Kidney (tissue), 22 donors: ENCODE measurements around the gene RIT2. TPM values are rescaled to one million over a fixed set of nuclear protein-coding genes. Genes with fewer than 3 reads are reported as not detected.

Source experiments
- DNase-seq, 5 donors: peaks; one replicate each; pipeline ENCODE4 v3.0.0-alpha.2; 2013 to 2020
- FAIRE-seq: peaks from 2 replicates; lab custom pipeline; 2012; peaks lifted over from hg19 to GRCh38; lab: Jason Lieb, UNC
- H3K27ac ChIP-seq, 2 donors: one replicate each; pipeline ENCODE4 v1.7.0; 2013; ENCODE audit warnings: low read depth in 2 of 2, low read length in 2 of 2, inconsistent platforms in 1 of 2
- H3K27me3 ChIP-seq: one replicate; pipeline ENCODE4 v1.7.1; 2013; ENCODE audit warnings: low read length, inconsistent platforms; ENCODE audit not compliant: control insufficient read depth, insufficient read depth
- H3K36me3 ChIP-seq, 3 donors: one replicate each; pipeline versions ENCODE4 v1.7.0 to v1.7.1; 2013; ENCODE audit warnings: low read length in 3 of 3, control low read depth in 1 of 3, inconsistent platforms in 1 of 3; ENCODE audit not compliant: insufficient read depth in 3 of 3, control insufficient read depth in 2 of 3
- H3K4me1 ChIP-seq, 3 donors: one replicate each; pipeline versions ENCODE4 v1.7.0 to v1.7.1; 2013; ENCODE audit warnings: low read length in 3 of 3, inconsistent platforms in 1 of 3, low read depth in 1 of 3; ENCODE audit not compliant: control insufficient read depth in 2 of 3, insufficient read depth in 2 of 3
- H3K4me3 ChIP-seq, 3 donors: one replicate each; pipeline versions ENCODE4 v1.7.0 to v1.8.1; 2013; ENCODE audit warnings: low read length in 3 of 3, control low read depth in 1 of 3, inconsistent platforms in 1 of 3
- H3K9ac ChIP-seq, 3 donors: one replicate each; pipeline versions ENCODE4 v1.7.0 to v1.7.1; 2013; ENCODE audit warnings: low read length in 3 of 3, control low read depth in 1 of 3, inconsistent platforms in 1 of 3
- H3K9me3 ChIP-seq, 3 donors: one replicate each; pipeline versions ENCODE4 v1.7.0 to v1.7.1; 2013; ENCODE audit warnings: low read length in 3 of 3, control low read depth in 1 of 3, inconsistent platforms in 1 of 3; ENCODE audit not compliant: control insufficient read depth in 2 of 3, insufficient read depth in 1 of 3
- CTCF ChIP-seq: IDR thresholded peaks from 3 replicates; pipeline ENCODE4 v1.5.1; 2012; ENCODE audit warnings: mild to moderate bottlenecking, moderate library complexity, borderline replicate concordance; ENCODE audit not compliant: insufficient read depth; ENCODE audit errors: extremely low read depth
- intact Hi-C: fragments of 100-400 bp; cut with DNase I; formaldehyde crosslinking; loops from one replicate; pipeline ENCODE4 v1.11.1; 2022
- long read RNA-seq, 10 donors: library from polyadenylated mRNA in 1 of 10; unstranded in 1 of 10; transcript quantifications; one replicate each; pipeline ENCODE4 v2.0.0 and lab custom pipeline, GENCODE V29; 2021 to 2026
- polyA plus RNA-seq: library from polyadenylated mRNA; stranded (reverse); fragments of 350-450 nt; fragmentation: Illumina TruSeq; extraction: RNeasy Lipid Tissue Mini Kit (QIAGEN cat#74804); gene quantifications from one replicate; pipeline ENCODE4 v1.2.3, GENCODE V29; 2014; ENCODE audit warnings: low read depth, low replicate concordance; ENCODE audit not compliant: insufficient read depth
- total RNA-seq: library from RNA; stranded (reverse); fragmentation: NEBNext Ultra II Directional; extraction: Animal tissue kit (Norgen Biotek cat#: 25700); gene quantifications from one replicate; pipeline ENCODE4 v1.2.1, GENCODE V29; 2021
- donor health status: control.
- donor health status: control.
- donor health status: control.
- donor health status: control.
- donor health status: control.
- donor health status: DM: yes; HTN: yes; CAD: no.
- donor health status: Normal renal cell carcinoma (clear cell type).

Gene RIT2
- not detected for total RNA-seq
- not detected for polyA plus RNA-seq
- long read RNA-seq, donor 1 = 0 reads
- long read RNA-seq, donor 2 = 0 reads
- long read RNA-seq, donor 3 = 0 reads
- long read RNA-seq, donor 4 = 0 reads
- long read RNA-seq, donor 5 = 0 reads
- long read RNA-seq, donor 6 = 0 reads
- long read RNA-seq, donor 7 = 0 reads
- long read RNA-seq, donor 8 = 0 reads
- long read RNA-seq, donor 9 = 0 reads
- long read RNA-seq, donor 10 = 0 reads

GRCh38 chr18:43115076-43115921 is at the start of gene RIT2:
Gene RIT2, minus strand, starts transcription at chr18:43115685.
- Histone ChIP-seq H3K4me1 (no peaks in the 10 kb centered on the region), H3K27ac (no peak within 1 kb of the TSS), H3K36me3 (no peaks in the 10 kb centered on the region), H3K27me3 (no peaks in the 10 kb centered on the region), H3K9ac (no peak within 1 kb of the TSS), H3K9me3 (no peaks in the 10 kb centered on the region), H3K4me3 (no peak within 1 kb of the TSS)
- FAIRE-seq (no peak), DNase-seq (no peak)
- intact Hi-C loops = no loop called here
- no peak for TF ChIP-seq CTCF

GRCh38 chr18:43161528-43161927 is 46.0 kb upstream of the RIT2 start:
- no peak for TF ChIP-seq CTCF
- Histone ChIP-seq H3K27me3 (no peaks in the 10 kb centered on the region), H3K4me1 (no peaks in the 10 kb centered on the region), H3K9ac (no peak overlapping the region), H3K4me3 (no peak overlapping the region), H3K9me3 (peaks cover 0 to 14% (median 2%) of the 10 kb centered on the region in 3 donors), H3K27ac (no peak overlapping the region), H3K36me3 (no peaks in the 10 kb centered on the region)
- FAIRE-seq (no peak), DNase-seq (no peak)
- intact Hi-C loops = no loop called here

- FAIRE-seq (no peak), DNase-seq (no peak)
- Histone ChIP-seq H3K27ac (no peak overlapping the region), H3K4me3 (no peak overlapping the region), H3K4me1 (no peaks in the 10 kb centered on the region), H3K9ac (no peak overlapping the region), H3K9me3 (peaks cover 0 to 6% (median 2%) of the 10 kb centered on the region in 3 donors), H3K36me3 (no peaks in the 10 kb centered on the region), H3K27me3 (no peaks in the 10 kb centered on the region)
- intact Hi-C loops = no loop called here
- TF ChIP-seq CTCF = no peak
Measured at GRCh38 chr18:43160509-43160908, 45.0 kb upstream of the RIT2 start.
